Measurements from ENCODE around the gene LMNTD1. TPM values are rescaled to one million over a fixed set of nuclear protein-coding genes. Genes with fewer than 3 reads are reported as not detected.
A peak's percentile ranks its signal among the peaks of the same experiment; 100 is the strongest.

LMNTD1 gene
- total and polyA plus RNA-seq, 9 of the 15 experiments (the other 6 are each of a cell fraction or from before 2014, with no cell fraction given): not detected

- Histone ChIP-seq H3K27me3 (ENCODE audit: control insufficient read depth in 2 of 2, insufficient read depth in 2 of 2, low read length in 2 of 2) (no peaks in the 10 kb centered on the region), H3K9ac (ENCODE audit: insufficient read depth in 1 of 2, low read depth in 2 of 2, low read length in 2 of 2) (no peak overlapping the region), H3K36me3 (ENCODE audit: control insufficient read depth, insufficient read depth, low read length) (no peaks in the 10 kb centered on the region), H3K4me3 (no peak overlapping the region), H3K27ac (ENCODE audit: extremely low read depth, low read depth, low read length) (no peak overlapping the region), H3K9me3 (replicated peaks; ENCODE audit: control insufficient read depth, insufficient read depth, low read depth, low read length) (no peaks in the 10 kb centered on the region), H3K4me1 (replicated peaks in 1 of 2; ENCODE audit: control insufficient read depth in 2 of 2, insufficient read depth in 2 of 2, low read length in 2 of 2) (no peaks in the 10 kb centered on the region), H4K20me1 (replicated peaks; ENCODE audit: control insufficient read depth, insufficient read depth, low read length) (no peaks in the 10 kb centered on the region), H3K79me2 (ENCODE audit: control insufficient read depth, insufficient read depth, low read length) (no peaks in the 10 kb centered on the region), H3K9me1 (ENCODE audit: control insufficient read depth, insufficient read depth, low read length) (no peaks in the 10 kb centered on the region), H2AFZ (ENCODE audit: low read depth, low read length) (no peak overlapping the region), H3K4me2 (ENCODE audit: insufficient read depth, low read length) (no peak overlapping the region)
- FAIRE-seq (no peak), ATAC-seq (no peak), DNase-seq (ENCODE audit: extremely low read depth in 1 of 4, low spot score in 3 of 4) (no peak)
- ChIA-PET CTCF (ENCODE audit: low intra/inter-chr PET ratio) (no interaction called here), POLR2A (no interaction called here)
- intact Hi-C loops (cut with micrococcal nuclease) (no loop called here), in situ Hi-C loops (cut with MboI) (no loop called here)
- TF ChIP-seq, protein P1, sequence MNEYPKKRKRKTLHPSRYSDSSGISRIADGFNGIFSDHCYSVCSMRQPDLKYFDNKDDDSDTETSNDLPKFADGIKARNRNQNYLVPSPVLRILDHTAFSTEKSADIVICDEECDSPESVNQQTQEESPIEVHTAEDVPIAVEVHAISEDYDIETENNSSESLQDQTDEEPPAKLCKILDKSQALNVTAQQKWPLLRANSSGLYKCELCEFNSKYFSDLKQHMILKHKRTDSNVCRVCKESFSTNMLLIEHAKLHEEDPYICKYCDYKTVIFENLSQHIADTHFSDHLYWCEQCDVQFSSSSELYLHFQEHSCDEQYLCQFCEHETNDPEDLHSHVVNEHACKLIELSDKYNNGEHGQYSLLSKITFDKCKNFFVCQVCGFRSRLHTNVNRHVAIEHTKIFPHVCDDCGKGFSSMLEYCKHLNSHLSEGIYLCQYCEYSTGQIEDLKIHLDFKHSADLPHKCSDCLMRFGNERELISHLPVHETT (CRISPR knock-in tag; conservative IDR thresholded peaks at IDR 0.05 in 1 of 2, IDR thresholded peaks at IDR 0.05 in 1 of 2): peak in 1 of 2 experiments; percentile 15; a peak in 1 of 4 replicates
- TF ChIP-seq RFX1 (IDR thresholded peaks at IDR 0.05): peak; percentile 57
- no peak for TF ChIP-seq PRPF4 (IDR thresholded peaks at IDR 0.05; ENCODE audit: insufficient read depth, low read depth, low read length, poor library complexity, severe bottlenecking)
- 1% methylated on average over 5 of the region's 5 CpGs for WGBS (ENCODE audit: insufficient coverage, low coverage, missing lambda C conversion rate)
- no TSS peak for BruUV-seq (replicated peaks)
Observed at GRCh38 chr12:25496098-25496587, 56.9 kb downstream of the LMNTD1 start.

All from K562 (cell line).